ENCODE measurements around the gene TMEM39B.
"Not testable (repeated sequence)": the region's sequence is repeated elsewhere in the genome, so short reads cannot be mapped to it uniquely, and the experiment has no call there.

The TMEM39B gene

GRCh38 chr1:32113436-32113835 is 40.7 kb downstream of the TMEM39B start:
- DNase-seq (ENCODE audit: low read depth), result not testable (repeated sequence)

GRCh38 chr1:32114420-32114819 is 41.7 kb downstream of the TMEM39B start:
- no peak for DNase-seq (ENCODE audit: low read depth)

GRCh38 chr1:32115496-32115895 is 42.8 kb downstream of the TMEM39B start:
- DNase-seq (ENCODE audit: low read depth), result no peak

GRCh38 chr1:32116531-32116930 is 43.8 kb downstream of the TMEM39B start:
- no peak for DNase-seq (ENCODE audit: low read depth)

- no peak for DNase-seq (ENCODE audit: low read depth)
Observed at GRCh38 chr1:32122151-32122550, 49.4 kb downstream of the TMEM39B start.

- DNase-seq (ENCODE audit: low read depth), result not testable (repeated sequence)
Observed at GRCh38 chr1:32123361-32123760, 50.6 kb downstream of the TMEM39B start.

- no peak for DNase-seq (ENCODE audit: low read depth)
Observed at GRCh38 chr1:32125313-32125712, 52.6 kb downstream of the TMEM39B start.

GRCh38 chr1:32126770-32127169 is 54.0 kb downstream of the TMEM39B start:
- DNase-seq (ENCODE audit: low read depth), result no peak

GRCh38 chr1:32127409-32128198 is 54.9 kb downstream of the TMEM39B start:
- DNase-seq (ENCODE audit: low read depth), result no peak

GRCh38 chr1:32128479-32128878 is 55.7 kb downstream of the TMEM39B start:
- no peak for DNase-seq (ENCODE audit: low read depth)

- DNase-seq (ENCODE audit: low read depth), result no peak
Observed at GRCh38 chr1:32128964-32129363, 56.2 kb downstream of the TMEM39B start.

GRCh38 chr1:32133950-32134280 is 61.2 kb downstream of the TMEM39B start:
- not testable (repeated sequence) for DNase-seq (ENCODE audit: low read depth)

- DNase-seq (ENCODE audit: low read depth), result no peak
Observed at GRCh38 chr1:32137111-32137510, 64.4 kb downstream of the TMEM39B start.

- DNase-seq (ENCODE audit: low read depth), result no peak
Observed at GRCh38 chr1:32138965-32139364, 66.2 kb downstream of the TMEM39B start.

- DNase-seq (ENCODE audit: low read depth), result no peak
Observed at GRCh38 chr1:32142446-32143301, 69.9 kb downstream of the TMEM39B start.

- not testable (repeated sequence) for DNase-seq (ENCODE audit: low read depth)
Observed at GRCh38 chr1:32143302-32143695, 70.6 kb downstream of the TMEM39B start.

- no peak for DNase-seq (ENCODE audit: low read depth)
Observed at GRCh38 chr1:32144033-32144432, 71.3 kb downstream of the TMEM39B start.

GRCh38 chr1:32147799-32148198 is 75.1 kb downstream of the TMEM39B start:
- not testable (repeated sequence) for DNase-seq (ENCODE audit: low read depth)

- no peak for DNase-seq (ENCODE audit: low read depth)
Observed at GRCh38 chr1:32150847-32151246, 78.1 kb downstream of the TMEM39B start.

- DNase-seq (ENCODE audit: low read depth), result no peak
Observed at GRCh38 chr1:32151319-32151787, 78.6 kb downstream of the TMEM39B start.
